HG03108 (cell line): ENCODE results near the gene MACROD2.

Experiments
- ATAC-seq: cut with Tn5 transposase; IDR thresholded peaks from one replicate; pipeline ENCODE4 v1.9.1; 2021; ENCODE audit warnings: moderate library complexity; ENCODE audit not compliant: unreplicated experiment

MACROD2 gene

GRCh38 chr20:15842872-15843271, 1847.6 kb downstream of the MACROD2 start:
- ATAC-seq: peak; percentile 61

GRCh38 chr20:15843777-15844176, 1848.5 kb downstream of the MACROD2 start:
- ATAC-seq: no peak

GRCh38 chr20:15847196-15847784, 1852.0 kb downstream of the MACROD2 start:
- ATAC-seq: no peak

GRCh38 chr20:15848126-15848525, 1852.8 kb downstream of the MACROD2 start:
- no peak for ATAC-seq

GRCh38 chr20:15848995-15849610, 1853.8 kb downstream of the MACROD2 start:
- ATAC-seq: no peak

- ATAC-seq: no peak
These were observed 1856.4 kb downstream of the MACROD2 start for GRCh38 chr20:15851576-15852215.

GRCh38 chr20:15854911-15855310, 1859.6 kb downstream of the MACROD2 start:
- ATAC-seq: no peak

GRCh38 chr20:15857173-15857784, 1862.0 kb downstream of the MACROD2 start:
- ATAC-seq: peak; percentile 52

- no peak for ATAC-seq
These were observed 1863.7 kb downstream of the MACROD2 start for GRCh38 chr20:15859061-15859460.

GRCh38 chr20:15860850-15861249, 1865.5 kb downstream of the MACROD2 start:
- ATAC-seq: no peak

- ATAC-seq: no peak
These were observed 1866.9 kb downstream of the MACROD2 start for GRCh38 chr20:15862178-15862577.

GRCh38 chr20:15863735-15864134, 1868.4 kb downstream of the MACROD2 start:
- ATAC-seq: no peak

GRCh38 chr20:15865553-15865952, 1870.2 kb downstream of the MACROD2 start:
- no peak for ATAC-seq

- no peak for ATAC-seq
These were observed 1871.8 kb downstream of the MACROD2 start for GRCh38 chr20:15866916-15867730.

GRCh38 chr20:15867899-15868298, 1872.6 kb downstream of the MACROD2 start:
- ATAC-seq: no peak

- ATAC-seq: no peak
These were observed 1880.1 kb downstream of the MACROD2 start for GRCh38 chr20:15875446-15875845.

GRCh38 chr20:15882553-15882952, 1887.2 kb downstream of the MACROD2 start:
- no peak for ATAC-seq

- ATAC-seq: no peak
These were observed 1890.9 kb downstream of the MACROD2 start for GRCh38 chr20:15886250-15886649.

GRCh38 chr20:15887387-15887786, 1892.1 kb downstream of the MACROD2 start:
- ATAC-seq: no peak

- no peak for ATAC-seq
These were observed 1893.7 kb downstream of the MACROD2 start for GRCh38 chr20:15889061-15889460.
